ENCODE data around the gene ZPLD1.

ZPLD1 gene

GRCh38 chr3:102485701-102486100, 50.9 kb downstream of the ZPLD1 start:
- Histone ChIP-seq H3K9me3 (ENCODE audit: control insufficient read depth, low read length) (no peaks in the 10 kb centered on the region), H3K4me1 (ENCODE audit: control insufficient read depth, insufficient read depth, low read length) (no peaks in the 10 kb centered on the region), H3K9ac (ENCODE audit: low read length) (no peak overlapping the region), H3K36me3 (ENCODE audit: control insufficient read depth, insufficient read depth, low read length, severe bottlenecking) (no peaks in the 10 kb centered on the region), H3K27me3 (replicated peaks; ENCODE audit: control insufficient read depth, insufficient read depth, low read length) (no peaks in the 10 kb centered on the region), H3K4me3 (ENCODE audit: low read length) (no peak overlapping the region)
- no peak for DNase-seq (ENCODE audit: low read depth)

- H3K36me3 ChIP-seq (ENCODE audit: control insufficient read depth, insufficient read depth, low read length, severe bottlenecking): no peaks in the 10 kb centered on the region
- no peak overlapping the region for H3K4me3 ChIP-seq (ENCODE audit: low read length)
- H3K4me1 ChIP-seq (ENCODE audit: control insufficient read depth, insufficient read depth, low read length): no peaks in the 10 kb centered on the region
- no peaks in the 10 kb centered on the region for H3K27me3 ChIP-seq (replicated peaks; ENCODE audit: control insufficient read depth, insufficient read depth, low read length)
- DNase-seq (ENCODE audit: low read depth): no peak
- no peak overlapping the region for H3K9ac ChIP-seq (ENCODE audit: low read length)
- no peaks in the 10 kb centered on the region for H3K9me3 ChIP-seq (ENCODE audit: control insufficient read depth, low read length)
Measured at GRCh38 chr3:102488331-102488730, 53.5 kb downstream of the ZPLD1 start.

- H3K4me1 ChIP-seq (ENCODE audit: control insufficient read depth, insufficient read depth, low read length): no peaks in the 10 kb centered on the region
- no peak overlapping the region for H3K4me3 ChIP-seq (ENCODE audit: low read length)
- no peaks in the 10 kb centered on the region for H3K36me3 ChIP-seq (ENCODE audit: control insufficient read depth, insufficient read depth, low read length, severe bottlenecking)
- no peaks in the 10 kb centered on the region for H3K9me3 ChIP-seq (ENCODE audit: control insufficient read depth, low read length)
- no peaks in the 10 kb centered on the region for H3K27me3 ChIP-seq (replicated peaks; ENCODE audit: control insufficient read depth, insufficient read depth, low read length)
- no peak for DNase-seq (ENCODE audit: low read depth)
- no peak overlapping the region for H3K9ac ChIP-seq (ENCODE audit: low read length)
Measured at GRCh38 chr3:102492300-102492699, 57.5 kb downstream of the ZPLD1 start.

- Histone ChIP-seq H3K4me3 (ENCODE audit: low read length) (no peak overlapping the region), H3K9ac (ENCODE audit: low read length) (no peak overlapping the region), H3K9me3 (ENCODE audit: control insufficient read depth, low read length) (no peaks in the 10 kb centered on the region), H3K4me1 (ENCODE audit: control insufficient read depth, insufficient read depth, low read length) (no peaks in the 10 kb centered on the region), H3K27me3 (replicated peaks; ENCODE audit: control insufficient read depth, insufficient read depth, low read length) (no peaks in the 10 kb centered on the region), H3K36me3 (ENCODE audit: control insufficient read depth, insufficient read depth, low read length, severe bottlenecking) (no peaks in the 10 kb centered on the region)
- no peak for DNase-seq (ENCODE audit: low read depth)
Measured at GRCh38 chr3:102497571-102497970, 62.8 kb downstream of the ZPLD1 start.

- no peaks in the 10 kb centered on the region for H3K27me3 ChIP-seq (replicated peaks; ENCODE audit: control insufficient read depth, insufficient read depth, low read length)
- no peaks in the 10 kb centered on the region for H3K4me1 ChIP-seq (ENCODE audit: control insufficient read depth, insufficient read depth, low read length)
- H3K9me3 ChIP-seq (ENCODE audit: control insufficient read depth, low read length): peaks cover 4% of the 10 kb centered on the region
- H3K9ac ChIP-seq (ENCODE audit: low read length): no peak overlapping the region
- H3K36me3 ChIP-seq (ENCODE audit: control insufficient read depth, insufficient read depth, low read length, severe bottlenecking): no peaks in the 10 kb centered on the region
- DNase-seq (ENCODE audit: low read depth): no peak
- no peak overlapping the region for H3K4me3 ChIP-seq (ENCODE audit: low read length)
Measured at GRCh38 chr3:102505542-102505941, 70.7 kb downstream of the ZPLD1 start.

GRCh38 chr3:102510663-102511062, 75.8 kb downstream of the ZPLD1 start:
- no peaks in the 10 kb centered on the region for H3K27me3 ChIP-seq (replicated peaks; ENCODE audit: control insufficient read depth, insufficient read depth, low read length)
- H3K36me3 ChIP-seq (ENCODE audit: control insufficient read depth, insufficient read depth, low read length, severe bottlenecking): no peaks in the 10 kb centered on the region
- H3K9ac ChIP-seq (ENCODE audit: low read length): no peak overlapping the region
- H3K4me1 ChIP-seq (ENCODE audit: control insufficient read depth, insufficient read depth, low read length): no peaks in the 10 kb centered on the region
- H3K4me3 ChIP-seq (ENCODE audit: low read length): no peak overlapping the region
- peaks cover 2% of the 10 kb centered on the region for H3K9me3 ChIP-seq (ENCODE audit: control insufficient read depth, low read length)
- peak; percentile 25 for DNase-seq (ENCODE audit: low read depth)

GRCh38 chr3:102511168-102511567, 76.4 kb downstream of the ZPLD1 start:
- Histone ChIP-seq H3K27me3 (replicated peaks; ENCODE audit: control insufficient read depth, insufficient read depth, low read length) (no peaks in the 10 kb centered on the region), H3K36me3 (ENCODE audit: control insufficient read depth, insufficient read depth, low read length, severe bottlenecking) (no peaks in the 10 kb centered on the region), H3K9ac (ENCODE audit: low read length) (no peak overlapping the region), H3K4me3 (ENCODE audit: low read length) (no peak overlapping the region), H3K4me1 (ENCODE audit: control insufficient read depth, insufficient read depth, low read length) (no peaks in the 10 kb centered on the region), H3K9me3 (ENCODE audit: control insufficient read depth, low read length) (no peaks in the 10 kb centered on the region)
- no peak for DNase-seq (ENCODE audit: low read depth)

- no peaks in the 10 kb centered on the region for H3K36me3 ChIP-seq (ENCODE audit: control insufficient read depth, insufficient read depth, low read length, severe bottlenecking)
- H3K9me3 ChIP-seq (ENCODE audit: control insufficient read depth, low read length): no peaks in the 10 kb centered on the region
- H3K4me3 ChIP-seq (ENCODE audit: low read length): no peak overlapping the region
- DNase-seq (ENCODE audit: low read depth): no peak
- H3K9ac ChIP-seq (ENCODE audit: low read length): no peak overlapping the region
- no peaks in the 10 kb centered on the region for H3K27me3 ChIP-seq (replicated peaks; ENCODE audit: control insufficient read depth, insufficient read depth, low read length)
- H3K4me1 ChIP-seq (ENCODE audit: control insufficient read depth, insufficient read depth, low read length): no peaks in the 10 kb centered on the region
Measured at GRCh38 chr3:102511639-102512038, 76.8 kb downstream of the ZPLD1 start.

- Histone ChIP-seq H3K27me3 (replicated peaks; ENCODE audit: control insufficient read depth, insufficient read depth, low read length) (no peaks in the 10 kb centered on the region), H3K36me3 (ENCODE audit: control insufficient read depth, insufficient read depth, low read length, severe bottlenecking) (no peaks in the 10 kb centered on the region), H3K4me3 (ENCODE audit: low read length) (no peak overlapping the region), H3K9me3 (ENCODE audit: control insufficient read depth, low read length) (no peaks in the 10 kb centered on the region), H3K9ac (ENCODE audit: low read length) (no peak overlapping the region), H3K4me1 (ENCODE audit: control insufficient read depth, insufficient read depth, low read length) (no peaks in the 10 kb centered on the region)
- DNase-seq (ENCODE audit: low read depth): no peak
Measured at GRCh38 chr3:102512734-102513504, 78.1 kb downstream of the ZPLD1 start.

GRCh38 chr3:102514241-102514640, 79.4 kb downstream of the ZPLD1 start:
- H3K36me3 ChIP-seq (ENCODE audit: control insufficient read depth, insufficient read depth, low read length, severe bottlenecking): no peaks in the 10 kb centered on the region
- H3K4me1 ChIP-seq (ENCODE audit: control insufficient read depth, insufficient read depth, low read length): no peaks in the 10 kb centered on the region
- H3K4me3 ChIP-seq (ENCODE audit: low read length): no peak overlapping the region
- no peak for DNase-seq (ENCODE audit: low read depth)
- H3K9me3 ChIP-seq (ENCODE audit: control insufficient read depth, low read length): no peaks in the 10 kb centered on the region
- H3K27me3 ChIP-seq (replicated peaks; ENCODE audit: control insufficient read depth, insufficient read depth, low read length): no peaks in the 10 kb centered on the region
- H3K9ac ChIP-seq (ENCODE audit: low read length): no peak overlapping the region

GRCh38 chr3:102521246-102521645, 86.4 kb downstream of the ZPLD1 start:
- Histone ChIP-seq H3K36me3 (ENCODE audit: control insufficient read depth, insufficient read depth, low read length, severe bottlenecking) (no peaks in the 10 kb centered on the region), H3K27me3 (replicated peaks; ENCODE audit: control insufficient read depth, insufficient read depth, low read length) (no peaks in the 10 kb centered on the region), H3K4me3 (ENCODE audit: low read length) (no peak overlapping the region), H3K9me3 (ENCODE audit: control insufficient read depth, low read length) (no peaks in the 10 kb centered on the region), H3K4me1 (ENCODE audit: control insufficient read depth, insufficient read depth, low read length) (no peaks in the 10 kb centered on the region), H3K9ac (ENCODE audit: low read length) (no peak overlapping the region)
- DNase-seq (ENCODE audit: low read depth): no peak

GRCh38 chr3:102525624-102526023, 90.8 kb downstream of the ZPLD1 start:
- H3K27me3 ChIP-seq (replicated peaks; ENCODE audit: control insufficient read depth, insufficient read depth, low read length): no peaks in the 10 kb centered on the region
- peaks cover 17% of the 10 kb centered on the region for H3K4me1 ChIP-seq (ENCODE audit: control insufficient read depth, insufficient read depth, low read length)
- H3K9me3 ChIP-seq (ENCODE audit: control insufficient read depth, low read length): no peaks in the 10 kb centered on the region
- no peaks in the 10 kb centered on the region for H3K36me3 ChIP-seq (ENCODE audit: control insufficient read depth, insufficient read depth, low read length, severe bottlenecking)
- no peak overlapping the region for H3K9ac ChIP-seq (ENCODE audit: low read length)
- DNase-seq (ENCODE audit: low read depth): no peak
- no peak overlapping the region for H3K4me3 ChIP-seq (ENCODE audit: low read length)

Measured in adipocyte (in vitro differentiated cells).